Left renal cortex interstitium (tissue), 4 donors: ENCODE measurements around the gene MYBPHL. TPM values are rescaled to one million over a fixed set of nuclear protein-coding genes. Genes with fewer than 3 reads are reported as not detected.

ENCODE experiments used
- DNase-seq, 4 donors: peaks; one replicate each; pipeline ENCODE4 v3.0.0-alpha.2; 2013; ENCODE audit warnings: low read depth in 4 of 4, low spot score in 2 of 4, missing footprints in 1 of 4
- polyA plus RNA-seq, 4 donors: library from polyadenylated mRNA; unstranded; fragments of 120-200 nt; gene quantifications; one replicate each; pipeline ENCODE4 v1.2.1, GENCODE V29; 2013; ENCODE audit not compliant: insufficient read length in 4 of 4

The MYBPHL gene
- polyA plus RNA-seq, 4 donors, result 0.09 to 0.30 TPM; not detected in 2

DNA sequence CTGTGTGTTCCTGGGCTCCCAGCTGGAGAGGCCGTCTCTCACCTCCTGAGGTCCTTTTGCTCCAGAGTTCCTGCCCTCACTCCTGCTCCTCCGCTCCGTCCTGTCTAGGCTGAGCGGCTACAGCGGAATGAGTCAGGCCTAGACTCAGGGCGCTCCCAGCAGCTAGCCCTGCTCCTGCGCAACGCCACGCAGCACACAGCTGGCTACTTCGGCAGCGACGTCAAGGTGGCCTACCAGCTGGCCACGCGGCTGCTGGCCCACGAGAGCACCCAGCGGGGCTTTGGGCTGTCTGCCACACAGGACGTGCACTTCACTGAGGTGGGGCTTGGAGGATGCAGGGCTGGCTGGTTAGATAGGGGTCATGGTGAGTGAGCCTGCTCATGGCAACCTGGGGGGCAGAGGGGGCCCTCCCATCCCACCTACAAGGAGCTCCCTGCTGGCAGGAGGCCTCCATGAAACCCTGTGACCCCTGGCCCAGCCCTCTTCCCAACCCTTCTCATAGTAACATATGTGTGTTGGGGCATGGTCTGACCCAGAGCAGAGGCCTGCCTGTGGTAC lies 39.0 kb downstream of the MYBPHL start:
- no peak for DNase-seq

DNA sequence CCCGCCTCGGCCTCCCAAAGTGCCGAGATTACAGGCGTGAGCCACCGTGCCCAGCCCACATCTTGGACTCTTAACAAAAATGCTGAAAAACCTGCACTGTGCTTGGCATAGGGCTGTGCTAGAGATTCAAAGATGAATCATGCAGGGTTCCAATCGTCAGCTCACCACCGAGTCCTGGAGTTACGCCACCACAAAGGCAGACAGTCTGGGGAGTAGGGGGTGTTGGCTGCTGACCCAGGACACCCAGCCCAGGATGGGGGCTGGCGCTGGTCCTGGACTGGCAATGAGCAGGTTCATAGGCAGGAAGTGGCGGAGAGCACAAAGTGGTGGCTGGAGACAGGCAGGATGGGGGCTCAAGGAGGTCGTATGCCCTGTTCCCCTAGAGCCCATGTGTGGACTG lies 39.8 kb downstream of the MYBPHL start:
- DNase-seq, result no peak

DNA sequence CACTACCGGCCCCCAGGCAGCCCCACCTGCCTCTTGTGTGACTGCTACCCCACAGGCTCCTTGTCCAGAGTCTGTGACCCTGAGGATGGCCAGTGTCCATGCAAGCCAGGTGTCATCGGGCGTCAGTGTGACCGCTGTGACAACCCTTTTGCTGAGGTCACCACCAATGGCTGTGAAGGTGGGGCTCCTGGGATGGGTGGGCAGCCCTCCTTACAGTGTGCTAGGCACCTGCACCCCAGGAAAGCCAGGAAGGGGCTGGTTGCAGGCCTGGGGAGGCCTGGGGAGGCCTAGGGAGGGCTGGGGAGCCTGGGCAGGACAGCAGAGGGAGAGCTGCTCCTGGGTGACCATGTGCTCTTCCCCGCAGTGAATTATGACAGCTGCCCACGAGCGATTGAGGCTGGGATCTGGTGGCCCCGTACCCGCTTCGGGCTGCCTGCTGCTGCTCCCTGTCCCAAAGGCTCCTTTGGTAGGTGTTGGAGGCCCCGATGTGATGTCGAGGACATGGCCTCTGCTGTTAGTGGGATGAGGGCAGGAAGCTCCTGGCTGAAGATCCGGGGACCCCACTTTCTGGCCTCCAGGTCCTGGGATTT lies 41.0 kb downstream of the MYBPHL start:
- no peak for DNase-seq

DNA sequence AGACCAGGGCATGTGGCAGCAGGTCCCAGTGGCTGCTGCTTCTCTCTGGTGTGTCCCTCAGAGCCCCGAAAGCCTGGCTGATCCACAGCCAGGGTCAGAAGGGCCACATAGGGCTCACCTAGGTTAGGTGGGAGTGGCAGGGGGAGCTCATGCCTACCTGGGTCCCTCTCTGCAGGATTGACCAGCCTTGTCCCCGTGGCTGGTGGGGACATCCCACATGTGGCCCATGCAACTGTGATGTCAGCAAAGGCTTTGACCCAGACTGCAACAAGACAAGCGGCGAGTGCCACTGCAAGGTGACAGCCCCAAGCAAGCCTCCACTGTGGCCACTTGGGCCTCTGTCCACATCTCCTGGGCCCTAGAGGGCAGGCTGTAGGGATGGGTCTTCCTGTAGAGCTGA lies 41.8 kb downstream of the MYBPHL start:
- DNase-seq, result no peak

DNA sequence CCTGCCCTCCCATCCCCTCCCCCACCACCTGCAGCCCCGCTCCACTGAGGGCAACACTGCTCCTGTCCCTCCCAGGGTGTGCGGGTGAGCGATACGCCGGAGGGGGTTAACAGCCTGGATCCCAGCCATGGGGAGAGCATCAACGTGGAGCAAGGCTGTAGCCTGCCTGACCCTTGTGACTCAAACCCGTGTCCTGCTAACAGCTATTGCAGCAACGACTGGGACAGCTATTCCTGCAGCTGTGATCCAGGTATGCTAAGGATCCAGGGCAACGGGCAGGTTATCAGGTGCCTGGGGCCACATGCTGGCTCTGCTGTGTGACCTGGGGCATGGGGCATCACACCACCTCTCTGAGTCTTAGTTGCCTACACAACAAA lies 42.4 kb downstream of the MYBPHL start:
- no peak for DNase-seq

DNA sequence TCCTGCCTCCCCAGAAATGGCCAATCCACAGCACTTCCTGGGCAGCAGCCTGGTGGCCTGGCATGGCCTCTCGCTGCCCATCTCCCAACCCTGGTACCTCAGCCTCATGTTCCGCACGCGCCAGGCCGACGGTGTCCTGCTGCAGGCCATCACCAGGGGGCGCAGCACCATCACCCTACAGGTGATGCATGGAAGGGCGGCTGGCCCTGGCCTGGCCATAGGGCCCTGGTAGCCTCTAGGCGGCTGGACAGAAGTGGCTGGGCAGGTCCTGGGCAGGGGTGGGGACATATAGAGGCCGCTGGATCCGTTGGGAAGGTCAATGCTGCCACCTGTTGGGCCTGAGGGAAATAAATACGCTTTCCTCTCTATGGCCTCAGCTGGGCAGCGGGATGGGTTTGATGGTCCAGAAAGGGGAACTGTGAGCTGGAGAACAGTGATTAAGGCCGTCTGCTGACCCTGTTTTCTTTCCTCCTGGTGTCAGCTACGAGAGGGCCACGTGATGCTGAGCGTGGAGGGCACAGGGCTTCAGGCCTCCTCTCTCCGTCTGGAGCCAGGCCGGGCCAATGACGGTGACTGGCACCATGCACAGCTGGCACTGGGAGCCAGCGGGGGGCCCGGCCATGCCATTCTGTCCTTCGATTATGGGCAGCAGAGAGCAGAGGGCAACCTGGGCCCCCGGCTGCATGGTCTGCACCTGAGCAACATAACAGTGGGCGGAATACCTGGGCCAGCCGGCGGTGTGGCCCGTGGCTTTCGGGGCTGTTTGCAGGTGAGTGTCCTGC lies 43.0 kb downstream of the MYBPHL start:
- DNase-seq, result no peak

DNA sequence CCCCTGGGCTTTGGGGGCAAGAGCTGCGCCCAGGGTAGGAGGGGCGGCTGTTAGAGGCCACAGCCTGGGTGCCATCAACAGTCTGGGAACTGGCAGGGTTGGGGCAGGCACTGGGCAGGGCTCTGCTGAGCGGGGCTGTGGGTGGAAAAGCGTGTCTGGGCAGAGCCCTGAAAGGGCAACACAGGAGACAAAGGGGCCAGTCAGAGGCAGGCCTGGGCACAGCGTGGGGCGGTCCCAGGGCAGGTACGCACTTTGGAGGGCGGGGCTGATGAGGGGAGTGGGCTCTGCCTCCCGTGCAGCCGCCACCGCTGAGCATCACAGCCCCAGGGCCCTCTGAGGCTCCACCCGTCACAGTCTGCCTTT lies 43.6 kb downstream of the MYBPHL start:
- no peak for DNase-seq

DNA sequence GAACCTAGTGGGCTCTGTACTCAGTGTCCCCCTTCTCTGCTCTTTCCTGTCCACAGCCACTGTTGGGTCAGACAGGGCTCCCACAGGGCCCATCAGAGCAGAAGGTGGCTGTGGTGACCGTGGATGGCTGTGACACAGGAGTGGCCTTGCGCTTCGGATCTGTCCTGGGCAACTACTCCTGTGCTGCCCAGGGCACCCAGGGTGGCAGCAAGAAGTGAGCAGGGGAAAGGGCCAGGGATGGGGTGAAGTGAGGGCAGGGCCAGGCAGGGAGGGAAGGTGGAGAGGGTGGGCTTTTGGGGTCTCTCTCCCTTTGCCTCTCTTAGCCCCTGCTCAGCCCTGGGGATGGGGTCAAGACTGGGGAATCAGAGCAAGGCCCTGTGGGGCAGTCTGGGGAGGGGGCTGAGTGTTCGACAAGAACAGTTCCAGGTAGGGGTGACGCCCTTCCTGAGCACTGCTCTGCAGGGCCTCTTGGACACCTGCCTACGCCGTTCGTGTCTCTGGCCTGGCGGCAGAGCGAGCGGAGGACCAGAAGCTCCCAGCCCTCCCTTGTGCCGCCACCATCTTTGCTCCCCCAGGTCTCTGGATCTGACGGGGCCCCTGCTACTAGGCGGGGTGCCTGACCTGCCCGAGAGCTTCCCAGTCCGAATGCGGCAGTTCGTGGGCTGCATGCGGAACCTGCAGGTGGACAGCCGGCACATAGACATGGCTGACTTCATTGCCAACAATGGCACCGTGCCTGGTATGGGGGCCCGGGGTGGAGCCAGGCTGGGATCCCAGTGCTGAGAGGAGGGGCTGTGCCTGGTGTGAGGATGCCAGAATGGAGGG lies 44.4 kb downstream of the MYBPHL start:
- DNase-seq, result no peak

DNA sequence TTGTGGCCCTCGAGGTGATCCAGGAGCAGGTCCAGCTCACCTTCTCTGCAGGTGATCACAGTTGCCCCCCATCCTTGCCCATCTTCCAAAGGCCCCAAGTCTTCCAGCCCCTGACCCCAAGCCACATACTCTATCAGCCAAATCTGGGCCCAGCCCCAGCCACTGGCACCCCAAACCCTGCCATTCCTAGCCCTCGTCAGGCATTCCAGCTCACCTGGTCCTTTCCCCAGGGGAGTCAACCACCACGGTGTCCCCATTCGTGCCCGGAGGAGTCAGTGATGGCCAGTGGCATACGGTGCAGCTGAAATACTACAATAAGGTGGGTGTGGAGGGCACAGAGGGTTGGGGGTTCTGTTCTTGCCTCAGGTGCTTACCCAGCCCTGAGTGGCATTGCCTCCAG lies 45.2 kb downstream of the MYBPHL start:
- no peak for DNase-seq

DNA sequence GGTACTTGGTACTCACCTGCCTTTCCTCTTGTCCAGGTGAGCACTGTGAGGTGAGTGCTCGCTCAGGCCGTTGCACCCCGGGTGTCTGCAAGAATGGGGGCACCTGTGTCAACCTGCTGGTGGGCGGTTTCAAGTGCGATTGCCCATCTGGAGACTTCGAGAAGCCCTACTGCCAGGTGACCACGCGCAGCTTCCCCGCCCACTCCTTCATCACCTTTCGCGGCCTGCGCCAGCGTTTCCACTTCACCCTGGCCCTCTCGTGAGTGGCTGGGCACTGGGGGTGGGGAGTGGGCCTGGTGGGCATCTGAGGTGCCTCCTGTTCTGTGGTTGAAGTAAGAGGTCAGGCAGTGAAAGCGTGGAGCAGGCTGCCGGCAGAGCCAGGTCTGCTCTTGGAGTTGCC lies 45.8 kb downstream of the MYBPHL start:
- DNase-seq, result no peak

DNA sequence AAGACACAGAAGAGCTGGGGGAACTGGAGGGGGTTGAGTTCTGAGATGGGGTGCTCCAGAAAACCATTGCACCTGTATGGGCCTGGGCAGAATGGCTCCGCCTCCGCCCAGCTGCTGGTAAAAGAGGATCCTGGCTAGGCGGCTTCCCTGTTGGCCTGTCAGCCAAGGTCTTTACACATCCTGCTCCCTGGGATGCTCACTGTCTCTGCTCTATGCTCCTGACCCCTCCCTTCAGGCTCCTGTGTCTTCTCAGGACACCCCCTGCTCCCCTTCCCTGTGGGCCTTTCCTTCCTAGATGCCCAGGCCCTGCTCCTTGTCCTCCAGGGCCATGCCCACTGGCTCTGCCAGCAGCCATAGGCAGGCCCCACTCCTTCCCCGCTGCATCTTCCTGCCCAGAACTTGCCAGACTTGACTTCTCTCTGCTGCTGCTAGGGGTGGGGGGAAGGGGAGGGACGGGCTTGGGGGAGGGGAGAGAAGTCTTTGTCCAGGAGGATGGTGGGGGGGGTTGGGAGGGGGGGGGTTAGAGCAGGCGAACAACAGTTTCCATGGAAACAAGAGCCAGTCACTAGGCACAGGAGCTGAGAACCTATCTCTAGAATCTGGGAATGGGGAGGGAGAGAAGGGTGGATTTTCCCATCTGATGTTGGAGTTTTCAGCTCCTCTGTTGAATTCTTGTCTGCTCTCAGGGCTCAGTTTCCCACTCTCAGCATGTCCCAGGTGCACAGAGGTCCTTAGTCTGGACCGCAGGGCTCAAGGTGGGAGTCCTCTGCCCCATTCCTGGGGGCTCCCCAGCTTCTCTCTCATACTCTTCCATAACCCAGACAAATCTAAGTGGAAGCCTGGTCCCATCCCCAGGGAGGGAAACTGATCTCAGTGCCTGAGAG lies 46.9 kb downstream of the MYBPHL start:
- no peak for DNase-seq

DNA sequence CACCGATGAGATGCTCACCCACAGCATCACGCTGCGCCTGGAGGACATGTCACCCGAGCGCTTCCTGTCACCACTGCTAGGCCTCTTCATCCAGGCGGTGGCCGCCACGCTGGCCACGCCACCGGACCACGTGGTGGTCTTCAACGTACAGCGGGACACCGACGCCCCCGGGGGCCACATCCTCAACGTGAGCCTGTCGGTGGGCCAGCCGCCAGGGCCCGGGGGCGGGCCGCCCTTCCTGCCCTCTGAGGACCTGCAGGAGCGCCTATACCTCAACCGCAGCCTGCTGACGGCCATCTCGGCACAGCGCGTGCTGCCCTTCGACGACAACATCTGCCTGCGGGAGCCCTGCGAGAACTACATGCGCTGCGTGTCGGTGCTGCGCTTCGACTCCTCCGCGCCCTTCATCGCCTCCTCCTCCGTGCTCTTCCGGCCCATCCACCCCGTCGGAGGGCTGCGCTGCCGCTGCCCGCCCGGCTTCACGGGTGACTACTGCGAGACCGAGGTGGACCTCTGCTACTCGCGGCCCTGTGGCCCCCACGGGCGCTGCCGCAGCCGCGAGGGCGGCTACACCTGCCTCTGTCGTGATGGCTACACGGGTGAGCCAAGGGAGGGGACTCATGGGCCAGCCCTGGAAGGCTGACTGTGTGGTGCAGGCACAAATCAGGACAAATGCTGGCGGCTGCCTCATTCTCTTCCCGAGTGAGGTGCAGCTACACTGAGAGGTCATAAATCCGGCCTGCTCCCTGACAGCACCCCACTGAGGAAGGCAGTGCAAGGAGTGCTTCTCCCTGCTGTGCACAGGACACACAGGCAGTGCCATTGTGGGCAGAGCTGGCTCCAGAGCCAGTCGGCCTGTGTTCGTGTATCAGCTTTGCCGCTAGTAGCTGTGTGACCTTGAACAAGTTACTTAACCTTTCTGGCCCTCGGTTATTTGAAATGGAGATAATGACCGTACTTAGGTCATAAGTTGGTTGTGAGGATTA lies 48.0 kb downstream of the MYBPHL start:
- DNase-seq, result no peak

DNA sequence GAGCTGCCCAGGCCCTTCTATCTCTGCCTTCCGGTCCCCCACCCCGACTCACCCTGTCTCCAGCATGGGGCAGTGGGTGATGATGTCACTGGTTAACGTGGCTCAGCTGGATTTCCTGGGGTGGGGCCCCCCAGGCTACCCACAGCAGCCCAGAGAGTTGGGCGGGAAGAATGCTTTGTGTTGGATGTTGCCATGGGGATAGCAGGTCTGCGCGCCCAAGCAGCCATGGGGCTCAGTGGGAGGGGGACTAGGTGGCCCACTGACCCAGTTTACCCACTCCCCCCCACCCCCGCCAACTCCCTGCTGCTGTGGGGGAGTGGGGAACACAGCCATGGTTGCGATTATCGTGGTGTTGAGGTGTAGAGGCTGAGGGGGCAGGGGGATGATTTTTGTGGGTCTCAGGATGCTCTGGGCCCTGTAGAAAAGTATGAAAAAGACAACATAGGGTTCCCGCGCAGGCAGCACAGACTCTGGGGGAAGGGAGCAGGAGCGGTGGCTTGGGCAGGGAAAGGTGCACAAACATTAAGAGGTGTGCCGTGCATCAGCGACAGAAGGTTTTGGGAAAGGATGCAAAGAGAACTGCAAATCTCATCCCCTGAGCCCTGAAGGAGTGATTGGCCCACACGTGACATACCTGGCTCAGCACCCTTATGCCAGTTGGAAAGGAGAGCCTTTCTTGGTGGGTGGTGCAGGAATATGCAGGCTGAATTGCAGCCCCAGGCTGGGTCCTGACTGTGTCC lies 49.0 kb downstream of the MYBPHL start:
- DNase-seq, result no peak

DNA sequence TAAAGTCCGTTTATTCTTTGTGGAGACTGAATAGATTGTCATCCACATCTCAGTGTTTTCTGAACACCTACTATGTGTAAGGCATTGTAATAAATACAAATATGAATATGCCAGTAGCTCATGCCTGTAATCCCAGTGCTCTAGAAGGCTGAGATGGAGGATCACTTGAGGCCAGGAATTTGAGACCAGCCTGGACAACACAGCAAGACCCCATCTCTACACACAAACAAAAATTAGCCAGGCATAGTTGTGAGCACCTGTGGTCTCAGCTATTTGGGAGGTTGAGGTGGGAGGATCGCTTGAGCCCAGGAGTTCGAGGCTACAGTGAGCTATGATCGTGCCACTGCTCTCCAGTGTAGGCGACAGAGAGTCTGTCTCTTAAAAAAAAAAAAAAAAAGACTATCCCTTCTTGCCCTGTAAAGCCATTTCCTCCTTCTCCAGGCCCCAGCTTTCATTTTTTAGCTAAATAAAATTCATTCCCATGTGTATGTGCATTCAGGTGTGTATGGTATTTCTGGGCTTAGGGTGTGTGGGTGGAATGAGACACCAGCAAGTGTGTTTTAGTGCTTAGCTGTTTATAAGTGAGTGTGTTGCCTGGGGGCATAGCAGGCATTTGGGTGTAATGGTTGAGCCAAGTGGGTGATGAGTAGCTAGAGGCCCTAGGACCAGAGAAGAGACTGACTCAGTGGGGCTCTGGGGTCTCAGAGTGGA lies 49.7 kb downstream of the MYBPHL start:
- no peak for DNase-seq

DNA sequence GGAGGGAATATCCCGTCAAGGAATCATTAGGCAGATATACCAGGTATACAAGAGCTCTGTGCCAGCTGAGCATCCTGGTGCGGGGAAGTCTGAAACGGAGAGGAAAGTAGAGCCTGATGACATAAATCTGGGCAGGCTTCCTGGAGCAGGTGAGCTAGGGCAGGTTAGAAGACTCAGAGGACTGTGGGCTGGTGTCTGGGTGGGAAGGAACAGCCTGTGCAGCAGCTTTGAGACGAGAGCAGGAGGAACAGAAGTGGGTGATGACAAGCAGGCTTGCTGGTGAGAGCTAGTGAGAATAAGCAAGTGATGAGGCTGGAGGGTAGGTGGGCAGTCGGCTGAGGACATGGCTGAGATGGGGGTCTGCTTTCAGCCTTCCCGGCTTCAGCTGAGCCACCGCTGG lies 50.7 kb downstream of the MYBPHL start:
- DNase-seq, result no peak

DNA sequence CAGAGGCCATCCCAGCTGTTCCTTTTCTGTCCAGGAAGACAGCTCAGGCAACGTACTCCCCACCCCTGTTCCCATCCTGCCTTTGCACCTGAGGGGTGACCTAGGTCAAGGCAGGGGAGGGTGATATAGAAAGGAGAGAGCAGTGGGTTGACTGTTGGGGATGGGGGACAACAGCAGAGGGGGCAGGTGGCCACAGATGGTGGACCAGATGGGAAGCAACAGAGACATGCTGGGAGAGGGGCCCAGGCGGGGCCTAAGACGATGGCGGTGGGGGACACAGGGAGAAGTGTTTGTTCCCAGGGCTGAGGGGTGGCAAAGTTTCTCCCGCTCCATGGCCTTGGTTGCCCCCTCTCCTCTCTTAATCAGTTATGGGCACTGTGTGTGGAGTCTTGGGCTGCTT lies 51.1 kb downstream of the MYBPHL start:
- no peak for DNase-seq

DNA sequence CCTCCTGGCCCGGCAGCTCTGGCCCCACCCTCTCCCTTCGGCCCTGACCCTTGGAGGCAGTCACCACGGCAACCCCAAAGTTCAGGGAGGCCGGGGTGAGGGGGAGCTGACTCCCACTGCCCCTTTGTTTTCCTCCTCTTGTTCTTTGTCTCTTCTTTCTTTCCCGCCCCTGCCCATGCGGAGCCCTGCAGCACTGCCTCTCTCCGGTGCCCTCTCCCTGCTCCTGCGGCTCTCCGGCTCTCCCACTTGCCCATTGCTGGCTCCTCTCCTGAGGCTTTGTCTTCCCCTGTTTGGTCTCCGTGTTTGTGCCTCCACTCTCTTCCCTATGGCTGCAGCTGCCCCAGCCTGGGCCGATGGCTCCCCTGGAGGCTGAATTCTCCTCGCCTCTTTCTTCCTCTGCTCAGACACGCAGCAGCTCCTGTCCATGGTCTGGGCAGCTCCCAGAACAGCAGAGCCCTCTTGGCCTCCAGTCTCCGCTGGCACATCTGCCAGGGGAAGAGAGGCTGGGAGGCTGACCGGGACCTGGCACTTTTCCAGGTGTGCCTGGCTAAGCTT lies 51.6 kb downstream of the MYBPHL start:
- no peak for DNase-seq

DNA sequence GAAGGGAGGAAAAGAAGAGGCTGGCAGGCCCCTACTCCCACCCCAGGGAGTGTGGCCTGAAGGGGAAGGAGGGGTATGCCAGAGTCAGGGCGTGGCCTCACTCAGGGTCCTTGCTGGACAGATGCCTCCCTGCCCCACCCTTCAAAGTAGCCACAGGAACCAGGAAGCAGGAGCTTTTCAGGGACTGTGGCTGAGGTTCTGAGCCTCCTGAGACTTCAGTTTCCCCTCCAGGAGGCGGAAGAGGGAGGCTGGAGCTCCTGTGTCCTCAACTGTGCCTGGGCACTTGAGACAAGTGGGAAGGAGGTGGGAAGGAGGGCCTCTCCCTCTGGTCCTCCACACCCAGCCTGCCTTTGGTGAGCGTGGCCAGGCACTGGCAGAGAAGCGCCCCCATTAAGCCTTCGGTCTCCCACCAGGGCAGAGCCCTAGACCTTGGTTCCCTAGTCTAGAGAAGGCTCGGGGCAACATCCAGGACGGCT lies 52.2 kb downstream of the MYBPHL start:
- no peak for DNase-seq
